Stomach (tissue), 4 donors: ENCODE results near the gene COL6A1.

Experiments
- CTCF ChIP-seq, 7 experiments: fragments of 450-650 bp in 4 of 7; fragments of 200-600 bp in 3 of 7; sonication (generic) in 3 of 7; IDR thresholded peaks; one replicate each; pipeline ENCODE4 v1.5.1; 2016 to 2019; ENCODE audit warnings: antibody characterized with exemption in 7 of 7, control low read depth in 2 of 7, mild to moderate bottlenecking in 1 of 7
- EP300 ChIP-seq: sonication (generic); formaldehyde crosslinking; IDR thresholded peaks from one replicate; pipeline ENCODE4 v1.6.1; 2017; ENCODE audit warnings: antibody characterized with exemption
- POLR2A ChIP-seq, 4 donors: fragments of 450-650 bp; IDR thresholded peaks; one replicate each; pipeline ENCODE4 v1.6.1; 2016; ENCODE audit warnings: antibody characterized with exemption in 4 of 4, control low read depth in 2 of 4, mild to moderate bottlenecking in 1 of 4, moderate library complexity in 1 of 4
- POLR2AphosphoS5 ChIP-seq, 3 donors: sonication (generic); formaldehyde crosslinking; IDR thresholded peaks; one replicate each; pipeline ENCODE4 v1.6.1; 2016; ENCODE audit warnings: antibody characterized with exemption in 3 of 3

- TF ChIP-seq CTCF (IDR thresholded peaks at IDR 0.05) (no peak), POLR2A (IDR thresholded peaks at IDR 0.05) (no peak), EP300 (no peak), POLR2AphosphoS5 (IDR thresholded peaks at IDR 0.05) (no peak)
Observed at GRCh38 chr21:45938453-45938755, 43.2 kb upstream of the COL6A1 start.
